Thyroid gland (tissue), 4 donors: ENCODE results near the gene FOXR1. TPM values are rescaled to one million over a fixed set of nuclear protein-coding genes. Genes with fewer than 3 reads are reported as not detected.

Source experiments
- DNase-seq, 2 donors: peaks; one replicate each; pipeline ENCODE4 v3.0.0-alpha.2; 2019
- H3K27ac ChIP-seq, 3 donors: fragments of 200-600 bp; sonication (generic); 1 replicate in 2 of 3; 2 replicates in 1 of 3; pipeline ENCODE4 v1.5.1; 2016 to 2019; ENCODE audit warnings: mild to moderate bottlenecking in 1 of 3, moderate library complexity in 1 of 3
- H3K27me3 ChIP-seq: fragments of 200-600 bp; sonication (generic); one replicate; pipeline ENCODE4 v1.5.1; 2019
- H3K36me3 ChIP-seq, 2 donors: fragments of 200-600 bp; sonication (generic); one replicate each; pipeline ENCODE4 v1.5.1; 2016 to 2019
- H3K4me1 ChIP-seq, 2 donors: fragments of 200-600 bp; sonication (generic); one replicate each; pipeline ENCODE4 v1.5.1; 2017 to 2019
- H3K4me3 ChIP-seq, 3 donors: fragments of 200-600 bp; sonication (generic); replicated peaks in 1 of 3; 1 replicate in 2 of 3; 2 replicates in 1 of 3; pipeline ENCODE4 v1.5.1; 2016; ENCODE audit warnings: mild to moderate bottlenecking in 1 of 3
- H3K9me3 ChIP-seq: fragments of 200-600 bp; sonication (generic); one replicate; pipeline ENCODE4 v1.5.1; 2017
- POLR2A ChIP-seq, 2 donors: fragments of 450-650 bp; IDR thresholded peaks; one replicate each; pipeline ENCODE4 v1.6.1; 2017; ENCODE audit warnings: antibody characterized with exemption in 2 of 2, mild to moderate bottlenecking in 2 of 2, moderate library complexity in 1 of 2
- WGBS, 2 donors: methylation state at CpG; one replicate each; pipeline ENCODE4 v1.1.5; 2017; 5-methylcytosine and 5-hydroxymethylcytosine counted together
- intact Hi-C: fragments of 100-400 bp; cut with DNase I; formaldehyde crosslinking; loops from one replicate; pipeline ENCODE4 v1.15.1; 2023
- total RNA-seq, 4 donors: library from RNA; depleted of rRNA; stranded (reverse); fragments of >200 nt; gene quantifications; one replicate each; pipeline ENCODE4 v1.2.3, GENCODE V29; 2016
- TF ChIP-seq, protein P1 (sequence below), 6 experiments: fragments of 200-600 bp in 3 of 6; fragments of 450-650 bp in 3 of 6; sonication (generic) in 3 of 6; IDR thresholded peaks; one replicate each; pipeline ENCODE4 v1.5.1; 2016 to 2019; ENCODE audit warnings: antibody characterized with exemption in 6 of 6, mild to moderate bottlenecking in 2 of 6, inconsistent platforms in 1 of 6, moderate library complexity in 1 of 6

Gene FOXR1
- total RNA-seq, 4 donors from 2014 or later: not detected

DNA sequence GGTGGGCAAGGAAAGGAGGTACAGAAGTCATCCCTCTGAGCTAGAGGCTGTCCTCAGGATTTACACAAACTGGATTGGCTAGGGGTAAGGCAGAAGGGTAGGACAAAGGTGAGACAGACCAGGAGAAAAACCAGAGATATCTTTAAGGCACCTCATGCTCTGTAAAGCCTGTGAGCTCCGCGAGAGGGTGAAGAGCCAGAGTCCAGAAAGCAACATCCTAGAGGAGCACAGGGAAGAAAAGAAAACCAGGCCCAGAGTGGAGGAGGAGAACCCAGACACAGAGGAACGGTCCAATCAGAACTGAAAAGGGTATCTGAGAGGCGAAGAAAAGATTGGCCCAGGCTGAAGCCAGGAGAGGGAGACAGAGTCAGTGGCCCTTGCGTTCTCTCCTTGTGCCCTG, 54.0 kb downstream of the FOXR1 start:
- intact Hi-C loops: no loop called here
- no peaks in the 10 kb centered on the region for H3K27me3 ChIP-seq
- no peaks in the 10 kb centered on the region for H3K9me3 ChIP-seq
- TF ChIP-seq, protein P1, sequence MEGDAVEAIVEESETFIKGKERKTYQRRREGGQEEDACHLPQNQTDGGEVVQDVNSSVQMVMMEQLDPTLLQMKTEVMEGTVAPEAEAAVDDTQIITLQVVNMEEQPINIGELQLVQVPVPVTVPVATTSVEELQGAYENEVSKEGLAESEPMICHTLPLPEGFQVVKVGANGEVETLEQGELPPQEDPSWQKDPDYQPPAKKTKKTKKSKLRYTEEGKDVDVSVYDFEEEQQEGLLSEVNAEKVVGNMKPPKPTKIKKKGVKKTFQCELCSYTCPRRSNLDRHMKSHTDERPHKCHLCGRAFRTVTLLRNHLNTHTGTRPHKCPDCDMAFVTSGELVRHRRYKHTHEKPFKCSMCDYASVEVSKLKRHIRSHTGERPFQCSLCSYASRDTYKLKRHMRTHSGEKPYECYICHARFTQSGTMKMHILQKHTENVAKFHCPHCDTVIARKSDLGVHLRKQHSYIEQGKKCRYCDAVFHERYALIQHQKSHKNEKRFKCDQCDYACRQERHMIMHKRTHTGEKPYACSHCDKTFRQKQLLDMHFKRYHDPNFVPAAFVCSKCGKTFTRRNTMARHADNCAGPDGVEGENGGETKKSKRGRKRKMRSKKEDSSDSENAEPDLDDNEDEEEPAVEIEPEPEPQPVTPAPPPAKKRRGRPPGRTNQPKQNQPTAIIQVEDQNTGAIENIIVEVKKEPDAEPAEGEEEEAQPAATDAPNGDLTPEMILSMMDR (IDR thresholded peaks at IDR 0.05): no peak
- no peak for TF ChIP-seq POLR2A (IDR thresholded peaks at IDR 0.05)
- peaks cover 18 to 33% of the 10 kb centered on the region in 2 donors for H3K36me3 ChIP-seq
- H3K4me3 ChIP-seq: no peak overlapping the region
- WGBS, 2 donors: 88 to 90% methylated on average over 5 of the region's 5 CpGs
- no peak for DNase-seq
- no peak overlapping the region for H3K27ac ChIP-seq
- peaks cover 6 to 18% of the 10 kb centered on the region in 2 donors for H3K4me1 ChIP-seq

- Histone ChIP-seq H3K27ac (no peak overlapping the region), H3K36me3 (peaks cover 18 to 31% of the 10 kb centered on the region in 2 donors), H3K4me3 (no peak overlapping the region), H3K27me3 (no peaks in the 10 kb centered on the region), H3K4me1 (peaks cover 6 to 18% of the 10 kb centered on the region in 2 donors), H3K9me3 (no peaks in the 10 kb centered on the region)
- 91 to 94% methylated on average over 13 of the region's 16 CpGs for WGBS, 2 donors
- no peak for DNase-seq
- TF ChIP-seq, protein P1 (IDR thresholded peaks at IDR 0.05): no peak
- TF ChIP-seq POLR2A (IDR thresholded peaks at IDR 0.05): no peak
- intact Hi-C loops: no loop called here
Measured at GRCh38 chr11:119025978-119026766, 54.6 kb downstream of the FOXR1 start.

- TF ChIP-seq, protein P1 (IDR thresholded peaks at IDR 0.05): no peak
- no peak for TF ChIP-seq POLR2A (IDR thresholded peaks at IDR 0.05)
- H3K27me3 ChIP-seq: no peaks in the 10 kb centered on the region
- H3K36me3 ChIP-seq: peaks cover 13 to 27% of the 10 kb centered on the region in 2 donors
- intact Hi-C loops: no loop called here
- peaks cover 6 to 18% of the 10 kb centered on the region in 2 donors for H3K4me1 ChIP-seq
- H3K27ac ChIP-seq: no peak overlapping the region
- no peak overlapping the region for H3K4me3 ChIP-seq
- H3K9me3 ChIP-seq: no peaks in the 10 kb centered on the region
- 78 to 100% methylated on average over 2 of the region's 2 CpGs for WGBS, 2 donors
- no peak for DNase-seq
Measured at GRCh38 chr11:119026970-119027369, 55.4 kb downstream of the FOXR1 start.

DNA sequence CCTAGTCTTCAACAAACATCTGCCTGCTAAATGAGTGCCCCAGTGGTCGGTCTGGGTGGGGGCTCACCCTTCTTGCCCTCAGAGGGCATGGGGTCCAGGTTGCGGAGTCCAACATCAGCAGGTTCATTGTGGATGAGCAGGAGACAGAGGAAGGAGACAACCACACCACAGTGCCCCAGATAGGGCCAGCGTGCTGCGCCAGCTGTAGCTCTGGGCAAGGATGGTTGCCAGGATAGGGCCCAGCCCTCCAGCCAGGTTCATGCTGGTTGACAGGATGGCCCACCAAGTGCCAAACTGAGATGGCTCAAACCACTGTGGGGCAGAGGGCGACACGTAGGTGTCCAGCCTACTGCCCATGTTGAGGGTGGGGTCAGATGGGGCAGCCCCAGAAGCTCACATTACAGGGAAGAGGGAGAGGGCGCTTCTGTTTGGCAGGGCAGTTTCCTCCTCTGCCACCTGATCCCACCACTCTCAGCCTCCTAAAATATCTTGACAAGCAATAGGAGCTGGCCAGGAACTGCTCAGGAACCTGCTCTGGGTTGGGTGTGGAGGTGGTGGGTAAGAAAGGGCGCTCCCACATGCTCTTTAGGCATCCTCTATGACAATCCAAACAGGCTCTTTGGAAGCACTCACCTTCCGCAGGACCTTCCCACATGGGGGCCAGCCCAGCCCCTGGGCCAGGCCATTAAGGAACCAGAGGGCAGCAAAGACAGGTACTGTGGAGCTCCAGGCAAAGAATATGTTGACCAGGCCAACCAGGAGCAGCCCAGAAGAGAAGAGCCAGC, 56.2 kb downstream of the FOXR1 start:
- TF ChIP-seq POLR2A (IDR thresholded peaks at IDR 0.05): no peak
- TF ChIP-seq, protein P1 (IDR thresholded peaks at IDR 0.05): no peak
- Histone ChIP-seq H3K27ac (no peak overlapping the region), H3K36me3 (peaks cover 8 to 21% of the 10 kb centered on the region in 2 donors), H3K4me1 (peaks cover 6 to 18% of the 10 kb centered on the region in 2 donors), H3K9me3 (no peaks in the 10 kb centered on the region), H3K4me3 (no peak overlapping the region), H3K27me3 (no peaks in the 10 kb centered on the region)
- DNase-seq: no peak
- 94 to 100% methylated on average over 8 of the region's 9 CpGs for WGBS, 2 donors
- intact Hi-C loops: no loop called here
